ENCODE results near the gene TMPRSS13. TPM values are rescaled to one million over a fixed set of nuclear protein-coding genes. Genes with fewer than 3 reads are reported as not detected.

The TMPRSS13 gene
- total and polyA plus RNA-seq, 9 of the 15 experiments (the other 6 are each of a cell fraction or from before 2014, with no cell fraction given), result 0.11 to 0.29 (median 0.15) TPM

DNA sequence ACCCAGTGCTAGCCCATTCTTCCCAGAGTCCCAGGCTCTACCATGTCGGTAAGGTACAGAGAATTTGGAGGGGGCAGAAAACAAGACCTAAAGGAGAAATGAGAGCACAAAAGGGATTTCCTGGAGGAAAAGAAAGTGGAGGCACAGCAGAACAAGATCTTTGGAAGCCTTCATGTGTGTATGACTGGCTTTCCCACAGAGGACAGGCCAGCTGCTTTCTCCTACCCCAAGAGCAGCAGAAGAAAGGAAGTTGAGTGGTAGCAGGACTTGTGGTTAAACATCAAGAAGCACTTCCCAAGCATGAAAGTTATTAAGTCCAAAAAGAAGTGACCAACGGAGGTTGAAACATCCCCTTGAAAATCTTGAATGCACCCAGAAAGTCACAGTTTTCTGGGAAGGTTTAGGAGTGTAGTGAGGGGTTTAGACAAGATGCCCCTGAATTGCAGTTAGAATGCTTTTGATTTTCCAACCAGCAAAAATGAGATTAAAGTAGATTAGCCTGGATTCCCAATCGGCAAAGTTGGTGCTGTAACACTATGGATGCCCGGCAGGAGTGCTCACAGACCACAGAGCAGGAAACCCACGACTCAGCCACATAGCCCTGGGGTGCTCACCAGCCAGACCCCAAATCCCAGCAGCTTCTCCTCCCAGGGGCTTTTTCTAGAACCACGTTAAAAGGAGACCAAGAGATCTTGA lies 608 bp downstream of the TMPRSS13 start:
- Histone ChIP-seq H3K27ac (ENCODE audit: extremely low read depth, low read depth, low read length) (no peak overlapping the region), H3K79me2 (ENCODE audit: control insufficient read depth, insufficient read depth, low read length) (no peaks in the 10 kb centered on the region), H3K27me3 (ENCODE audit: control insufficient read depth in 2 of 2, insufficient read depth in 2 of 2, low read length in 2 of 2) (peaks cover 14 to 20% of the 10 kb centered on the region in 2 experiments; a peak in 4 of 5 replicates), H3K36me3 (ENCODE audit: control insufficient read depth, insufficient read depth, low read length) (no peaks in the 10 kb centered on the region), H2AFZ (ENCODE audit: low read depth, low read length) (no peak overlapping the region), H3K4me3 (no peak overlapping the region), H3K4me1 (replicated peaks in 1 of 2; ENCODE audit: control insufficient read depth in 2 of 2, insufficient read depth in 2 of 2, low read length in 2 of 2) (peaks cover 0 to 5% of the 10 kb centered on the region in 2 experiments; a peak in 1 of 5 replicates), H3K9me1 (ENCODE audit: control insufficient read depth, insufficient read depth, low read length) (peaks cover 2% of the 10 kb centered on the region), H3K9me3 (replicated peaks; ENCODE audit: control insufficient read depth, insufficient read depth, low read depth, low read length) (no peaks in the 10 kb centered on the region), H3K9ac (ENCODE audit: insufficient read depth in 1 of 2, low read depth in 2 of 2, low read length in 2 of 2) (no peak overlapping the region), H4K20me1 (replicated peaks; ENCODE audit: control insufficient read depth, insufficient read depth, low read length) (0 out of 2 replicates have a peak, but pooled peaks cover 3% of the 10 kb centered on the region), H3K4me2 (ENCODE audit: insufficient read depth, low read length) (no peak overlapping the region)
- ChIA-PET POLR2A (interaction anchor here (1.5 kb wide), 1 partner anchor 15 kb away, joined by 5 read pairs; no protein-coding TSS in a partner anchor), CTCF (ENCODE audit: low intra/inter-chr PET ratio) (no interaction called here)
- intact Hi-C loops (cut with micrococcal nuclease) (loop anchor here (5.0 kb wide), 1 partner anchor 124 kb away; no protein-coding TSS in a partner anchor), in situ Hi-C loops (cut with MboI) (no loop called here)
- DNase-seq (ENCODE audit: extremely low read depth in 1 of 4, low spot score in 3 of 4) (no peak), ATAC-seq (peak; percentile 58; the same call in 2 of the 3 replicates), FAIRE-seq (no peak)
- BruUV-seq (replicated peaks), result no TSS peak
- TF ChIP-seq SMAD1 (IDR thresholded peaks at IDR 0.05; ENCODE audit: low read depth, low read length, partially characterized antibody), result no peak
- TF ChIP-seq, protein P1, sequence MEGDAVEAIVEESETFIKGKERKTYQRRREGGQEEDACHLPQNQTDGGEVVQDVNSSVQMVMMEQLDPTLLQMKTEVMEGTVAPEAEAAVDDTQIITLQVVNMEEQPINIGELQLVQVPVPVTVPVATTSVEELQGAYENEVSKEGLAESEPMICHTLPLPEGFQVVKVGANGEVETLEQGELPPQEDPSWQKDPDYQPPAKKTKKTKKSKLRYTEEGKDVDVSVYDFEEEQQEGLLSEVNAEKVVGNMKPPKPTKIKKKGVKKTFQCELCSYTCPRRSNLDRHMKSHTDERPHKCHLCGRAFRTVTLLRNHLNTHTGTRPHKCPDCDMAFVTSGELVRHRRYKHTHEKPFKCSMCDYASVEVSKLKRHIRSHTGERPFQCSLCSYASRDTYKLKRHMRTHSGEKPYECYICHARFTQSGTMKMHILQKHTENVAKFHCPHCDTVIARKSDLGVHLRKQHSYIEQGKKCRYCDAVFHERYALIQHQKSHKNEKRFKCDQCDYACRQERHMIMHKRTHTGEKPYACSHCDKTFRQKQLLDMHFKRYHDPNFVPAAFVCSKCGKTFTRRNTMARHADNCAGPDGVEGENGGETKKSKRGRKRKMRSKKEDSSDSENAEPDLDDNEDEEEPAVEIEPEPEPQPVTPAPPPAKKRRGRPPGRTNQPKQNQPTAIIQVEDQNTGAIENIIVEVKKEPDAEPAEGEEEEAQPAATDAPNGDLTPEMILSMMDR (IDR thresholded peaks at IDR 0.05 in 2 of 3, conservative IDR thresholded peaks at IDR 0.05 in 1 of 3; ENCODE audit: insufficient read depth in 2 of 3, low read depth in 1 of 3, low read length in 3 of 3), result 0 out of 6 replicates have a peak, but pooled peaks of 1 of the 3 experiments have one; percentile 2
- no peak for TF ChIP-seq NFYB (IDR thresholded peaks at IDR 0.05; ENCODE audit: extremely low read depth, insufficient read length)
- WGBS (ENCODE audit: insufficient coverage, low coverage, missing lambda C conversion rate), result 0% methylated on average over 6 of the region's 6 CpGs

Data from K562 (cell line).